Osteocyte (in vitro differentiated cells): Measurements from ENCODE around the gene COL4A2. TPM values are rescaled to one million over a fixed set of nuclear protein-coding genes. Genes with fewer than 3 reads are reported as not detected.

Experiments used
- DNase-seq: peaks from one replicate; pipeline ENCODE4 v3.0.0; 2021; ENCODE audit warnings: mixed read lengths; ENCODE audit not compliant: unreplicated experiment; ENCODE audit errors: extremely low spot score
- H3K27ac Mint-ChIP-seq: one replicate; pipeline ENCODE4 v1.8.0; 2021; ENCODE audit warnings: mild to moderate bottlenecking, mixed read lengths; ENCODE audit not compliant: unreplicated experiment
- H3K27me3 Mint-ChIP-seq: one replicate; pipeline ENCODE4 v1.8.0; 2021; ENCODE audit warnings: mixed read lengths; ENCODE audit not compliant: unreplicated experiment
- H3K36me3 Mint-ChIP-seq: one replicate; pipeline ENCODE4 v1.8.0; 2021; ENCODE audit warnings: mixed read lengths; ENCODE audit not compliant: unreplicated experiment
- H3K4me1 Mint-ChIP-seq: one replicate; pipeline ENCODE4 v1.8.0; 2021; ENCODE audit warnings: mixed read lengths; ENCODE audit not compliant: unreplicated experiment
- H3K4me3 Mint-ChIP-seq: one replicate; pipeline ENCODE4 v1.8.0; 2021; ENCODE audit warnings: mild to moderate bottlenecking, moderate library complexity, mixed read lengths; ENCODE audit not compliant: unreplicated experiment
- H3K9me3 Mint-ChIP-seq: one replicate; pipeline ENCODE4 v1.8.0; 2021; ENCODE audit warnings: mixed read lengths; ENCODE audit not compliant: unreplicated experiment
- total RNA-seq: library from RNA; stranded (reverse); gene quantifications from 2 replicates; pipeline ENCODE4 v1.2.1, GENCODE V29; 2021
- TF ChIP-seq, protein P1 (sequence below): fragments of 200-600 bp; sonication (generic); IDR thresholded peaks from 2 replicates; pipeline ENCODE4 v1.5.0; 2021; ENCODE audit warnings: antibody characterized with exemption, mild to moderate bottlenecking, moderate library complexity

Gene COL4A2
- total RNA-seq, 1 donor from 2014 or later, result 2,001 TPM

DNA sequence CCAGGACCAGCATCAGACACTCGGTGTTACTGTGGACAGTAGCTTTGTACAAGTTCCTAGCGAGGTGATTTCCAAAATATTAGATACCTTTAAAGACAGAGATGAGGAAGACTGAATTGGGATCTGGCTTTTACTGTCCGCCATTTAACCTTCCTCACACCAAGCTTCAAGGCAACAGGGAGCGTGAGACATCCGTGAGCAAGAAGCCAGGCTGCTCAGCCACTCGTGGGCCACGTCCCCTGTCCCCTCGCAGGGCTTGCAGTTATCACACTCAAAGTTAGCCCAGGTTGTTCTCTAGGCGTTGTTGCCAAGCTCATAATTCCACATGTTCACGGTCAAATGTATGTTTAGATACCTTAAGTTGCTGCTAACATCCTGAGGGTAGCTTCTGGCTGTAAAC lies 102.9 kb downstream of the COL4A2 start:
- no peak for DNase-seq
- TF ChIP-seq, protein P1, sequence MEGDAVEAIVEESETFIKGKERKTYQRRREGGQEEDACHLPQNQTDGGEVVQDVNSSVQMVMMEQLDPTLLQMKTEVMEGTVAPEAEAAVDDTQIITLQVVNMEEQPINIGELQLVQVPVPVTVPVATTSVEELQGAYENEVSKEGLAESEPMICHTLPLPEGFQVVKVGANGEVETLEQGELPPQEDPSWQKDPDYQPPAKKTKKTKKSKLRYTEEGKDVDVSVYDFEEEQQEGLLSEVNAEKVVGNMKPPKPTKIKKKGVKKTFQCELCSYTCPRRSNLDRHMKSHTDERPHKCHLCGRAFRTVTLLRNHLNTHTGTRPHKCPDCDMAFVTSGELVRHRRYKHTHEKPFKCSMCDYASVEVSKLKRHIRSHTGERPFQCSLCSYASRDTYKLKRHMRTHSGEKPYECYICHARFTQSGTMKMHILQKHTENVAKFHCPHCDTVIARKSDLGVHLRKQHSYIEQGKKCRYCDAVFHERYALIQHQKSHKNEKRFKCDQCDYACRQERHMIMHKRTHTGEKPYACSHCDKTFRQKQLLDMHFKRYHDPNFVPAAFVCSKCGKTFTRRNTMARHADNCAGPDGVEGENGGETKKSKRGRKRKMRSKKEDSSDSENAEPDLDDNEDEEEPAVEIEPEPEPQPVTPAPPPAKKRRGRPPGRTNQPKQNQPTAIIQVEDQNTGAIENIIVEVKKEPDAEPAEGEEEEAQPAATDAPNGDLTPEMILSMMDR, result no peak
- Mint-ChIP-seq H3K27ac (peak overlapping the region; percentile 98), H3K27me3 (no peaks in the 10 kb centered on the region), H3K9me3 (no peaks in the 10 kb centered on the region), H3K36me3 (peaks cover 32% of the 10 kb centered on the region), H3K4me1 (peaks cover 94% of the 10 kb centered on the region), H3K4me3 (no peak overlapping the region)

DNA sequence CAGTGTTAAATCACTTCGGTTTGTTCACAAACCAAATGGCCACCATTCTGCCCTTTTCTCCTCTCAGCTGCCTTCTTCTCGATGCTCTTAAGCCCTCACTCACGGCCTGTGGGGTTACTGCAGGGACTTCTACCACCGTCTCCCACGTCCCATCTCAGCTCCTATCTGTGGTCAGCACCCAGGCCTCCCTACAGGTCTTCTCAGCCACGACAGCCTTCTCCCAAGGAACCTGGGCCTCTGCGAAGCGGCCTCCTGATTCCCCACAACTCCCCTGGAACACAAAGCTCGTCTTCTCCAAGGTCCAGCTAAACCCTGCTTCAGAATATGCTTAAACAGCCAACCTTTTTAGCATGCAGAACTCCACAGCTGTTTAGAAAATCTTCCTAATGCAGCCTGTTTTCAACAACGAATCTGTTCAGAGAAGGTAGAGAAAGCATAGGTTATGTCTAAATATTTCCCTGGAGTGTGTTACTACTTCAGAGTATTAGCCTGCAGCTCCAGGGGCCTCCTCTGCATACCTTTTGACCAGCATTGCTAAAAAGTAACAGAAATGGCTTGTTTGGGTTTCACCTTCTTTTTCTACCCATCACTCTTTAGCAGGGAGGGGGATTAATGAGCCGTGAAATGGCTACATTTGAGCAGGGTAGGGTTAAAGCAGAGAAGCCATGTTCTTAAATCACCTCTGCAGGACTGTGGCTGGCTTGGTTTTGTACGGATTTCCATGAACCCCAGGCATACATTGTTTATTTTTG lies 104.0 kb downstream of the COL4A2 start:
- no peaks in the 10 kb centered on the region for H3K27me3 Mint-ChIP-seq
- H3K4me3 Mint-ChIP-seq, result peak overlapping the region; percentile 22
- H3K4me1 Mint-ChIP-seq, result peaks cover 89% of the 10 kb centered on the region
- DNase-seq, result no peak
- H3K27ac Mint-ChIP-seq, result peak overlapping the region; percentile 98
- peaks cover 40% of the 10 kb centered on the region for H3K36me3 Mint-ChIP-seq
- TF ChIP-seq, protein P1, result no peak
- no peaks in the 10 kb centered on the region for H3K9me3 Mint-ChIP-seq

DNA sequence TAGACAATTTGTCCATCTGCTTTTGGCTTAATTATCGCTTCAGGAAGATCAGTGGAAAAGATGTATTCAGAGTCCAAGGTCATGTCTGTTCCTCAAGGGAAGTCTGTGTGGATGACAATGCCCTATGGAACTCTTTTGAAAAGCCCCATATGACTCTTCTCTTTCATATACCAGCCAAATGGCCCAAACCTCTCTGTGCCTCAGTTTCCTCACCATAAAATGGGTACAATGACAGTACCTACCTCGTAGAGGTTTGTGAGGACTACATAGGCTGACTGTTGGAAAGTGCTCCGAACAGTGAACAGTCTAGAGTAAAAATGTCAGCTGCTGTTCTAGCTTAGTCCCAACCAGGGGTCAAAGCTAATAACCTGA lies 104.6 kb downstream of the COL4A2 start:
- H3K4me1 Mint-ChIP-seq, result peaks cover 89% of the 10 kb centered on the region
- H3K4me3 Mint-ChIP-seq, result no peak overlapping the region

DNA sequence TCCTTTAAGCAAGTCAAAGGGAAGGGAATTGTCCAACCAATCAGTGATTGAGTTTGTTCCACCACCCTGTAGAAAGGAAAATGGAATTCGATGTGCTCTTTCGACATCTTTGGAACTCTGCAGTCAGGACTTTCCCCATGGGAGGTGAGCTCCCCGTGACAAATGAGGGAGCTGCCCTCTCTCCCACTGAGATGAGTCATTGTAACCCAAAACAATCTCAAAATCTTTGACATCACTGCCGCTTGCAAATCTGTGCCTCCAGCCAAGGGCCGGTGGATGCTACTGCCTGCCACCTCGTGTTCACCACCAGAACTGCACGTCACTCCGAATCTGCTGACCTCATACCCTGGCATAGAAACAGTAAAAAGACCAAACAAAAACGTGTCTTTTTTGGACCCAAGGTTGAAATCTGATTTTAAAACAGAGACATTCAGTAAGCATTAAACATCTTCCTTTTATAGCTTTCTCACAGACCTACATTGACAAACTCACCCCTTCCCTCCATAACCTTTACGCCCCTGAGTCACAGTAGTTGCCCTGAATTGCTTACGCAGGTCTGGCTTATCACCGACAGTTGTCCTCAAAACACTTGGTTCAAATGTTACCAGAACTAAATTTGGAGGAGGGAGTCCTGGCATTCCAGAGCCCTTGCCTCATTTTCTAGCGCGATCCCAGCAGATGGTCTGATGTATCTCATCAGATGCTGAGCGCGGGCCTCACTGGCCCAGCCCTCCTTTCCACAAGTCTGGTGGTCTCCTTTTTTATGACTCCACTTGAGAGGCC lies 105.2 kb downstream of the COL4A2 start:
- H3K4me1 Mint-ChIP-seq, result peaks cover 89% of the 10 kb centered on the region
- H3K36me3 Mint-ChIP-seq, result peaks cover 40% of the 10 kb centered on the region
- TF ChIP-seq, protein P1, result peak; percentile 89
- H3K27me3 Mint-ChIP-seq, result no peaks in the 10 kb centered on the region
- peak overlapping the region; percentile 98 for H3K27ac Mint-ChIP-seq
- peak; percentile 95 for DNase-seq
- H3K9me3 Mint-ChIP-seq, result no peaks in the 10 kb centered on the region
- H3K4me3 Mint-ChIP-seq, result no peak overlapping the region

More for the DNA sequence above, 104.6 kb downstream of the COL4A2 start:
- H3K27ac Mint-ChIP-seq, result peak overlapping the region; percentile 98
- TF ChIP-seq, protein P1, result no peak
- no peaks in the 10 kb centered on the region for H3K9me3 Mint-ChIP-seq
- no peak for DNase-seq
- H3K27me3 Mint-ChIP-seq, result no peaks in the 10 kb centered on the region
- H3K36me3 Mint-ChIP-seq, result peaks cover 41% of the 10 kb centered on the region
